Measurements from ENCODE around the gene PFN1. TPM values are rescaled to one million over a fixed set of nuclear protein-coding genes. Genes with fewer than 3 reads are reported as not detected.

PFN1 gene
- total RNA-seq, 2 donors from 2014 or later = 839 to 1,278 TPM

DNA sequence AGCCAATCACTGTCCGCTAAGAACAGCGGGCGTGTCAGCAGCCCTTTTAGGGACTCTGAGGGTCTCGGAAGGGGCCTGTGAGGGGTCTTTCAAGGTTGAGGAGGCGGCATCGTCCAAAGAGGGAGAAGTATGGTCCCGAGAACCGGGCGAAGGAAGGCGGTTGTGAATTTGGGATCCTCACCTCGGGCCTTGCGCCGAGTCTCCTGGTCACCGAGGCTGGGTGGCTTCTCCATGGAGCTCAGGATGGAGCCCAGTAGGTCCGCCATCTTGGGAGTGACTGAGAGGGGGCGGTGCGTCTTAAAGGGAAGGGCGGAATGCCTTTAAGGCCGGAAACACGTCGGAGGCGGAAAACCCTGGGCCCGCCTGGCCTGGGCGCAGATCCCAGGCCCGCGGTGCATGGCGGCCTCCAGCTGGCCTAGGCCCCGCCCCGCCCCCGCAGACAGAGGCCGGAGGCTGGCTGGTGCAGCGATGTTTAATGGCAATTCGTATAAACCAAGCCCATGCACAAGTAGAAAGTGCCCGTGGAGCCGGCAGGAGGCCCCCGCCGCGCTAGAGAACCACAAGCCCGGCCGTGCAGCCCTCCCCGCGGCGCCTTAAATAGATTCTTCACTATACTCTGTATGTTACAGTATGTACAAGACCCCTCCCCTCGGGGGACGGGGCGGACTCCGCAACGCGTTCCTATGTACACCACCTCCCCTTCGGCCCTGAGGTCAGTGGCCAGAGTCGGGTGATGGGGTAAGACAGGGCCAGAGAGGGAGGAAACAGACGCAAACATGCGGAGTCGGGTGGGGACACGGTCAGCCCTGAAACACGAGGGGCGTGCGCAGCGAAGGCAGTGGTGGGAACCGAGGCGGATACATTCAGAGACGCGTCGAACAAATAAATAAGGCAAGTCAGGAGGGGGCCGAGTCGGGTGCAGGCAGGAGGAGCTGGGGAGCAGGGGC lies 19.5 kb upstream of the PFN1 start, which contains the start of gene SPAG7:
Gene SPAG7, minus strand, starts transcription at position 279 of the 947 bp plus-strand sequence. Its CDS starts 13 bp downstream, at position 266.
- no peak for TF ChIP-seq CTCF (IDR thresholded peaks at IDR 0.05)
- no peaks in the 10 kb centered on the region for H3K36me3 ChIP-seq
- no peaks in the 10 kb centered on the region for H3K27me3 ChIP-seq
- peak; percentile 94 for DNase-seq
- H3K4me1 ChIP-seq = no peaks in the 10 kb centered on the region
- H3K4me3 ChIP-seq = peak within 1 kb of the TSS; percentile 74
- no peaks in the 10 kb centered on the region for H3K9me3 ChIP-seq
- peak within 1 kb of the TSS; percentile 88 to 90 for H3K9ac ChIP-seq (ENCODE audit: low read depth in 2 of 2, low read length in 2 of 2)
- peak within 1 kb of the TSS; percentile 95 for H3K27ac ChIP-seq
- intact Hi-C loops (cut with DNase I) = no loop called here

- no peak for TF ChIP-seq CTCF (IDR thresholded peaks at IDR 0.05)
- intact Hi-C loops (cut with DNase I) = no loop called here
- Histone ChIP-seq H3K27me3 (no peaks in the 10 kb centered on the region), H3K36me3 (no peaks in the 10 kb centered on the region), H3K27ac (peak overlapping the region; percentile 95), H3K9me3 (no peaks in the 10 kb centered on the region), H3K4me3 (peak overlapping the region; percentile 74), H3K9ac (ENCODE audit: low read depth in 2 of 2, low read length in 2 of 2) (peak overlapping the region; percentile 88 to 90), H3K4me1 (no peaks in the 10 kb centered on the region)
- DNase-seq = peak; percentile 98
Observed at GRCh38 chr17:4966844-4967538, 18.7 kb upstream of the PFN1 start.

DNA sequence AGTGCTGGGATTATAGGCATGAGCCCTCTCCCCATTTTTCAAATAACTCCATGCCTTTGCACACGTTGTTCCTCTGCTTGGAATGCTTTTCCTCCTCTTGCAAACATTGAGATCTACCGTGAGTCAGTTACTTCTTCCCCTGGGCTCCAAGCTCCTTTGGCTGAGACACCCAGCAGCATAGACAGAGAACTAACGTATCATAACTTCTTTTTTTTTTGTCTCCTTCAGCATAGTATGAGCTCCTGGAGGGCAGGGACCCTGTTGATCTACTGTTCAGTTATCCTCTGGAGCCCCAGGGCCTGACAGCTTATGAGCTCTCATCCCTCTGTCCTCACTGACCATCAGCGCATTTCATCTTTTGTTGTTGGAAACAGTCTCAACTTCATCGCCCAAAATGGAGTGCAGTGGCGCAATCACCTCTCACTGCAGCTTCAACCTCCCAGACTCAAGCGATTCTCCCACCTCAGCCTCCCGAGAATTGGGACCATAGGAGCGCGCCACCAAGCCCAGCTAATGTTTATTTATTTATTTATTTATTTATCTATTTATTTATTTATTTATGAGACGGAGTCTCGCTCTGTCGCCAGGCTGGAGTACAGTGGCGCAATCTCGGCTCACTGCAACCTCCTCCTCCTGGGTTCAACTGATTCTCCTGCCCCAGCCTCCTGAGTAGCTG lies 17.1 kb upstream of the PFN1 start:
- Histone ChIP-seq H3K27ac (no peak overlapping the region), H3K4me3 (no peak overlapping the region), H3K9ac (ENCODE audit: low read depth in 2 of 2, low read length in 2 of 2) (peak overlapping the region in 1 of 2 donors; percentile 31), H3K36me3 (no peaks in the 10 kb centered on the region), H3K4me1 (no peaks in the 10 kb centered on the region), H3K27me3 (no peaks in the 10 kb centered on the region), H3K9me3 (no peaks in the 10 kb centered on the region)
- no peak for TF ChIP-seq CTCF (IDR thresholded peaks at IDR 0.05)
- intact Hi-C loops (cut with DNase I) = no loop called here
- no peak for DNase-seq

DNA sequence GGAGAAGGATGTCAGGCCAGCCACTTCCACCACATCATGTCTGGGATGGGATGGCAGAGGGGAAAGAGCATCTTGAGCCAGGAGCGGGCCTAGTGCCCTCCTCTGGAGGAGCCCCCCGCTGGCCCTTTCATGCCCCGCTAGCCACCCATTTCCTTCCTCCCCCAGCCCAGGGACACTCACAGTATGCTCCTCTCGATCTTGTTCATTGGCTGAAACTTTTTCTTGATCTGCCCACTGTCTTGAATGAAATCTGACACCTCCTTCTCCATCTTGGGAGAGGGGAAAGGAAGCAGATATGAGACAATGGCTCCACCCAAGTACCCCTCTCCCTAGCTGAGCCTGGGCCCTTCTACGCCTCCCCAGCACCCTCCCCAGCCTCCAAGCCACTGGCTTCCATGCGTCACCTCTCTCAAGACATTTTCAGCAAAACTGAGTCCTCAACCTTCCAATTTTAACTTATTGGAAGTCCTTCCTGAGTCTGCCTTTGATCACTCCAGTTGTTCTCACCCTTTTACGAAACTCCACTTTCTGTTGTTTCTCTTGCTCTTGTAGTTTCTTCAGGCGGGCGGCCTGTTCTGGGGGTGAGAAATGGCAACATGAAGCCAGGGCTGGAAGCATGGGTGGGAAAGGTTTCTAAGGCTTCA lies 12.1 kb upstream of the PFN1 start:
- no peak overlapping the region for H3K27ac ChIP-seq
- no peaks in the 10 kb centered on the region for H3K9me3 ChIP-seq
- H3K27me3 ChIP-seq = no peaks in the 10 kb centered on the region
- no peak overlapping the region for H3K9ac ChIP-seq (ENCODE audit: low read depth in 2 of 2, low read length in 2 of 2)
- intact Hi-C loops (cut with DNase I) = no loop called here
- no peaks in the 10 kb centered on the region for H3K36me3 ChIP-seq
- no peak overlapping the region for H3K4me3 ChIP-seq
- DNase-seq = no peak
- no peak for TF ChIP-seq CTCF (IDR thresholded peaks at IDR 0.05)
- no peaks in the 10 kb centered on the region for H3K4me1 ChIP-seq

Data from colonic mucosa (tissue), 4 donors.